Caco-2 (cell line): Measurements from ENCODE around the gene CEP126. TPM values are rescaled to one million over a fixed set of nuclear protein-coding genes. Genes with fewer than 3 reads are reported as not detected.

Source experiments
- BruUV-seq: library from RNA; stranded (reverse); fragments of 400-500 nt; replicated peaks from 2 replicates; lab custom pipeline; 2021; lab: Mats Ljungman, UMichigan
- CTCF ChIA-PET: fragments of 300-600 bp; sonication (Branson Sonifier 250); formaldehyde crosslinking; loops from one replicate; lab custom pipeline; 2022; ENCODE audit warnings: antibody characterized with exemption; lab: Charles Lee
- POLR2A ChIA-PET: fragments of 300-600 bp; sonication (Branson Sonifier 250); formaldehyde crosslinking; loops from one replicate; lab custom pipeline; 2022; ENCODE audit warnings: antibody characterized with exemption; lab: Charles Lee
- DNase-seq, 2 experiments: peaks; one replicate each; pipeline versions ENCODE4 v3.0.0 to v3.0.0-alpha.2; 2020 to 2022
- H3K27me3 ChIP-seq: replicated peaks from 2 replicates; pipeline ENCODE4 v1.6.0; 2011; ENCODE audit warnings: low read length; ENCODE audit not compliant: control insufficient read depth, insufficient read depth
- H3K36me3 ChIP-seq: 2 replicates; pipeline ENCODE4 v1.5.1; 2011; ENCODE audit warnings: low read length; ENCODE audit not compliant: control insufficient read depth, insufficient read depth
- H3K4me1 ChIP-seq: fragments of 250-450 bp; sonication (Bioruptor Pico); 2 replicates; pipeline ENCODE4 v1.5.1; 2020; ENCODE audit warnings: mild to moderate bottlenecking
- H3K4me3 ChIP-seq: 2 replicates; pipeline ENCODE4 v1.5.1; 2011; ENCODE audit warnings: low read depth, mild to moderate bottlenecking, control low read depth, low read length
- H3K9me3 ChIP-seq: fragments of 250-450 bp; sonication (Bioruptor Pico); 2 replicates; pipeline ENCODE4 v1.5.1; 2020; ENCODE audit warnings: mild to moderate bottlenecking, moderate library complexity
- H3K27ac Mint-ChIP-seq: one replicate; pipeline ENCODE4 v1.8.0; 2022; ENCODE audit warnings: mixed read lengths; ENCODE audit not compliant: unreplicated experiment
- H3K27me3 Mint-ChIP-seq: one replicate; pipeline ENCODE4 v1.8.0; 2022; ENCODE audit warnings: mixed read lengths; ENCODE audit not compliant: insufficient read depth, unreplicated experiment
- H3K36me3 Mint-ChIP-seq: one replicate; pipeline ENCODE4 v1.8.0; 2022; ENCODE audit warnings: mild to moderate bottlenecking, mixed read lengths; ENCODE audit not compliant: insufficient read depth, unreplicated experiment
- H3K4me1 Mint-ChIP-seq: one replicate; pipeline ENCODE4 v1.8.0; 2022; ENCODE audit warnings: low read depth, mixed read lengths; ENCODE audit not compliant: unreplicated experiment
- H3K4me3 Mint-ChIP-seq: one replicate; pipeline ENCODE4 v1.8.0; 2022; ENCODE audit warnings: mild to moderate bottlenecking, moderate library complexity, mixed read lengths; ENCODE audit not compliant: unreplicated experiment
- H3K9me3 Mint-ChIP-seq: one replicate; pipeline ENCODE4 v1.8.0; 2022; ENCODE audit warnings: mixed read lengths; ENCODE audit not compliant: unreplicated experiment
- CTCF ChIP-seq, 2 experiments: fragments of 200-600 bp in 1 of 2; IDR thresholded peaks; 1 replicate in 1 of 2; 2 replicates in 1 of 2; pipeline versions ENCODE4 v1.5.1 to v1.8.0; 2011 to 2022; ENCODE audit warnings: antibody characterized with exemption in 1 of 2, control low read depth in 1 of 2, inconsistent platforms in 1 of 2, low read depth in 1 of 2, low read length in 1 of 2, mild to moderate bottlenecking in 1 of 2, moderate library complexity in 1 of 2; ENCODE audit not compliant: insufficient read depth in 1 of 2, severe bottlenecking in 1 of 2, unreplicated experiment in 1 of 2
- intact Hi-C: fragments of 100-400 bp; cut with micrococcal nuclease; formaldehyde crosslinking; loops from one replicate; pipeline ENCODE4 v1.10.0; 2022; ENCODE audit not compliant: unreplicated experiment
- total RNA-seq: library from RNA; stranded (reverse); gene quantifications from 2 replicates; pipeline ENCODE4 v1.2.3, GENCODE V29; 2022

The CEP126 gene
- total RNA-seq, 1 experiment from 2014 or later, result 4.3 TPM

GRCh38 chr11:102017026-102017425 lies 102.2 kb downstream of the CEP126 start:
- Histone ChIP-seq H3K4me1 (peaks cover 15% of the 10 kb centered on the region), H3K4me3 (no peak overlapping the region), H3K36me3 (no peaks in the 10 kb centered on the region), H3K27me3 (no peaks in the 10 kb centered on the region), H3K9me3 (no peaks in the 10 kb centered on the region)
- no peak for TF ChIP-seq CTCF (IDR thresholded peaks at IDR 0.05; ENCODE audit: insufficient read depth in 1 of 2, low read depth in 1 of 2, low read length in 1 of 2, severe bottlenecking in 1 of 2, unreplicated experiment in 1 of 2)
- DNase-seq, result no peak
- Mint-ChIP-seq H3K9me3 (peaks cover 7% of the 10 kb centered on the region), H3K4me1 (peaks cover 26% of the 10 kb centered on the region), H3K36me3 (no peaks in the 10 kb centered on the region), H3K27me3 (no peaks in the 10 kb centered on the region), H3K4me3 (no peak overlapping the region), H3K27ac (no peak overlapping the region)
- intact Hi-C loops, result no loop called here
- BruUV-seq, result no TSS peak
- ChIA-PET CTCF (no interaction called here), POLR2A (no interaction called here)

GRCh38 chr11:102026217-102026616 lies 111.4 kb downstream of the CEP126 start:
- intact Hi-C loops, result no loop called here
- Mint-ChIP-seq H3K4me1 (peaks cover 23% of the 10 kb centered on the region), H3K9me3 (no peaks in the 10 kb centered on the region), H3K27me3 (no peaks in the 10 kb centered on the region), H3K36me3 (no peaks in the 10 kb centered on the region), H3K27ac (no peak overlapping the region), H3K4me3 (no peak overlapping the region)
- Histone ChIP-seq H3K4me3 (no peak overlapping the region), H3K27me3 (no peaks in the 10 kb centered on the region), H3K9me3 (0 out of 2 replicates have a peak, but pooled peaks cover 5% of the 10 kb centered on the region), H3K4me1 (peaks cover 19% of the 10 kb centered on the region), H3K36me3 (no peaks in the 10 kb centered on the region)
- DNase-seq, result peak; percentile 47 to 65
- ChIA-PET CTCF (interaction anchor here (0.8 to 1.4 kb wide), 2 partner anchors 19 to 164 kb away, joined by 3 to 8 read pairs; no protein-coding TSS in a partner anchor), POLR2A (no interaction called here)
- no TSS peak for BruUV-seq
- no peak for TF ChIP-seq CTCF (IDR thresholded peaks at IDR 0.05; ENCODE audit: insufficient read depth in 1 of 2, low read depth in 1 of 2, low read length in 1 of 2, severe bottlenecking in 1 of 2, unreplicated experiment in 1 of 2)

DNA sequence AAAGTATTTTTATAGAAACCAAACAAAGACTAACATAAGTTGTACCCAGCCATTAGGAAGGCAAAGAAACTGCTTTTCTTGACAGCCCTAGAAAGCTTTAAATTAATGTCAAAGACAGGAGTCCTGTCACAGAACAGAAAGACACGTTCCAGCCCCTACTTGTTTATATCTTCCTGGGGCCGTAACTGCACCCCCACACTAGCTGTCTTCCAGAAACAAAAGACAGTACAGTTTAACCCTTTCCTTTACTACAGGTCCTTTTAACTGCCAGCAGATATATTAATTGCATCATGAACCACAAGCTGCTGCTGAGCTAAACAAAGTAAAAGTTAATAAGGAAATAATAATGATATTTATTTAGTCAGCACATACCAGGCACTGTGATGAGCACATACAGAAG lies 112.1 kb downstream of the CEP126 start:
- Histone ChIP-seq H3K4me1 (peaks cover 19% of the 10 kb centered on the region), H3K9me3 (0 out of 2 replicates have a peak, but pooled peaks cover 6% of the 10 kb centered on the region), H3K27me3 (no peaks in the 10 kb centered on the region), H3K4me3 (no peak overlapping the region), H3K36me3 (no peaks in the 10 kb centered on the region)
- BruUV-seq, result no TSS peak
- POLR2A ChIA-PET, result no interaction called here
- DNase-seq, result no peak
- no peak overlapping the region for H3K4me3 Mint-ChIP-seq
- CTCF ChIA-PET, result interaction anchor here (0.8 to 1.4 kb wide), 2 partner anchors 19 to 165 kb away, joined by 3 to 8 read pairs; no protein-coding TSS in a partner anchor
- H3K4me1 Mint-ChIP-seq, result peaks cover 23% of the 10 kb centered on the region
- intact Hi-C loops, result no loop called here
- no peaks in the 10 kb centered on the region for H3K9me3 Mint-ChIP-seq
- H3K27ac Mint-ChIP-seq, result no peak overlapping the region
- no peak for TF ChIP-seq CTCF (IDR thresholded peaks at IDR 0.05; ENCODE audit: insufficient read depth in 1 of 2, low read depth in 1 of 2, low read length in 1 of 2, severe bottlenecking in 1 of 2, unreplicated experiment in 1 of 2)
- no peaks in the 10 kb centered on the region for H3K36me3 Mint-ChIP-seq
- no peaks in the 10 kb centered on the region for H3K27me3 Mint-ChIP-seq
